ENCODE results near the gene RAB17.

The RAB17 gene

GRCh38 chr2:237563816-237564215 lies 26.7 kb downstream of the RAB17 start:
- Histone ChIP-seq H3K27me3 (replicated peaks; ENCODE audit: insufficient read depth, low read length) (peaks cover 6% of the 10 kb centered on the region), H3K4me3 (ENCODE audit: low read length) (no peak overlapping the region), H3K27ac (ENCODE audit: low read length) (no peak overlapping the region), H3K4me2 (ENCODE audit: low read depth, low read length) (no peak overlapping the region), H3K9ac (ENCODE audit: low read length) (no peak overlapping the region), H3K79me2 (ENCODE audit: low read length) (no peaks in the 10 kb centered on the region), H3F3A (ENCODE audit: insufficient read depth, low read length) (no peaks in the 10 kb centered on the region), H4K20me1 (ENCODE audit: insufficient read depth, low read length) (no peaks in the 10 kb centered on the region), H2AFZ (ENCODE audit: low read length) (no peak overlapping the region), H3K4me1 (ENCODE audit: low read length) (no peaks in the 10 kb centered on the region), H3K9me2 (replicated peaks; ENCODE audit: insufficient read depth, low read length) (no peaks in the 10 kb centered on the region), H3K9me3 (replicated peaks; ENCODE audit: insufficient read depth, low read length) (no peaks in the 10 kb centered on the region), H3K36me3 (replicated peaks; ENCODE audit: insufficient read depth, low read length) (no peaks in the 10 kb centered on the region)
- DNase-seq: no peak
- TF ChIP-seq EZH2 (optimal IDR thresholded peaks at IDR 0.05; ENCODE audit: low read depth, low read length) (no peak), CTCF (IDR thresholded peaks at IDR 0.05; ENCODE audit: low read length) (no peak), EZH2phosphoT487 (IDR thresholded peaks at IDR 0.05; ENCODE audit: low read length) (no peak)

- Histone ChIP-seq H3K9ac (ENCODE audit: low read length) (no peak overlapping the region), H2AFZ (ENCODE audit: low read length) (no peak overlapping the region), H3K4me2 (ENCODE audit: low read depth, low read length) (no peak overlapping the region), H3K4me3 (ENCODE audit: low read length) (no peak overlapping the region), H3K79me2 (ENCODE audit: low read length) (no peaks in the 10 kb centered on the region), H3F3A (ENCODE audit: insufficient read depth, low read length) (peaks cover 10% of the 10 kb centered on the region), H3K4me1 (ENCODE audit: low read length) (peaks cover 13% of the 10 kb centered on the region), H3K9me3 (replicated peaks; ENCODE audit: insufficient read depth, low read length) (no peaks in the 10 kb centered on the region), H3K27ac (ENCODE audit: low read length) (no peak overlapping the region), H3K27me3 (replicated peaks; ENCODE audit: insufficient read depth, low read length) (peaks cover 11% of the 10 kb centered on the region), H4K20me1 (ENCODE audit: insufficient read depth, low read length) (no peaks in the 10 kb centered on the region), H3K36me3 (replicated peaks; ENCODE audit: insufficient read depth, low read length) (no peaks in the 10 kb centered on the region), H3K9me2 (replicated peaks; ENCODE audit: insufficient read depth, low read length) (no peaks in the 10 kb centered on the region)
- DNase-seq: no peak
- TF ChIP-seq CTCF (IDR thresholded peaks at IDR 0.05; ENCODE audit: low read length) (no peak), EZH2 (optimal IDR thresholded peaks at IDR 0.05; ENCODE audit: low read depth, low read length) (no peak), EZH2phosphoT487 (IDR thresholded peaks at IDR 0.05; ENCODE audit: low read length) (no peak)
These were observed 29.3 kb downstream of the RAB17 start for GRCh38 chr2:237561221-237561620.

- H3K4me2 ChIP-seq (ENCODE audit: low read depth, low read length): no peak overlapping the region
- H4K20me1 ChIP-seq (ENCODE audit: insufficient read depth, low read length): no peaks in the 10 kb centered on the region
- no peak overlapping the region for H2AFZ ChIP-seq (ENCODE audit: low read length)
- H3K4me1 ChIP-seq (ENCODE audit: low read length): peaks cover 13% of the 10 kb centered on the region
- H3K79me2 ChIP-seq (ENCODE audit: low read length): no peaks in the 10 kb centered on the region
- H3K9me2 ChIP-seq (replicated peaks; ENCODE audit: insufficient read depth, low read length): no peaks in the 10 kb centered on the region
- H3K4me3 ChIP-seq (ENCODE audit: low read length): no peak overlapping the region
- H3K27me3 ChIP-seq (replicated peaks; ENCODE audit: insufficient read depth, low read length): peaks cover 21% of the 10 kb centered on the region
- H3K9ac ChIP-seq (ENCODE audit: low read length): no peak overlapping the region
- no peaks in the 10 kb centered on the region for H3K9me3 ChIP-seq (replicated peaks; ENCODE audit: insufficient read depth, low read length)
- H3K27ac ChIP-seq (ENCODE audit: low read length): no peak overlapping the region
- DNase-seq: no peak
- no peaks in the 10 kb centered on the region for H3K36me3 ChIP-seq (replicated peaks; ENCODE audit: insufficient read depth, low read length)
- TF ChIP-seq EZH2 (optimal IDR thresholded peaks at IDR 0.05; ENCODE audit: low read depth, low read length): no peak
- no peak for TF ChIP-seq CTCF (IDR thresholded peaks at IDR 0.05; ENCODE audit: low read length)
- TF ChIP-seq EZH2phosphoT487 (IDR thresholded peaks at IDR 0.05; ENCODE audit: low read length): no peak
- peaks cover 10% of the 10 kb centered on the region for H3F3A ChIP-seq (ENCODE audit: insufficient read depth, low read length)
These were observed 31.4 kb downstream of the RAB17 start for GRCh38 chr2:237558961-237559641.
